NCI-H187 treated with DMSO at 0.1 percent for 48 hours (cell line): ENCODE measurements around the gene SOCS3.
A peak's percentile ranks its signal among the peaks of the same experiment; 100 is the strongest.

Source experiments
- DNase-seq: peaks from one replicate; lab custom pipeline; 2025; lab: John Stamatoyannopoulos, UW

SOCS3 gene

GRCh38 chr17:78359997-78360370, at the start of gene SOCS3:
SOCS3 (minus strand) TSS chr17:78360077; CDS start chr17:78359095, 982 bp downstream.
- DNase-seq: peak; percentile 80

GRCh38 chr17:78409191-78409928, 49.5 kb upstream of the SOCS3 start:
- peak; percentile 53 for DNase-seq

- no peak for DNase-seq
These were observed 48.7 kb upstream of the SOCS3 start for GRCh38 chr17:78408476-78409050.

GRCh38 chr17:78407387-78408000, 47.6 kb upstream of the SOCS3 start:
- peak; percentile 44 for DNase-seq

GRCh38 chr17:78406920-78407319, 47.0 kb upstream of the SOCS3 start:
- no peak for DNase-seq

GRCh38 chr17:78406396-78406795, 46.5 kb upstream of the SOCS3 start:
- DNase-seq: no peak

GRCh38 chr17:78403822-78404221, 43.9 kb upstream of the SOCS3 start:
- DNase-seq: no peak

GRCh38 chr17:78401891-78402290, 42.0 kb upstream of the SOCS3 start:
- no peak for DNase-seq

- no peak for DNase-seq
These were observed 41.4 kb upstream of the SOCS3 start for GRCh38 chr17:78401246-78401645.

GRCh38 chr17:78400581-78401240, 40.8 kb upstream of the SOCS3 start:
- DNase-seq: no peak

- DNase-seq: no peak
These were observed 39.8 kb upstream of the SOCS3 start for GRCh38 chr17:78399693-78400144.

- no peak for DNase-seq
These were observed 39.3 kb upstream of the SOCS3 start for GRCh38 chr17:78399028-78399692.

GRCh38 chr17:78398390-78398789, 38.5 kb upstream of the SOCS3 start:
- no peak for DNase-seq

GRCh38 chr17:78397681-78398101, 37.8 kb upstream of the SOCS3 start:
- DNase-seq: no peak

GRCh38 chr17:78396441-78397337, 36.8 kb upstream of the SOCS3 start:
- DNase-seq: no peak

GRCh38 chr17:78395155-78395554, 35.3 kb upstream of the SOCS3 start:
- DNase-seq: no peak

- DNase-seq: peak; percentile 96
These were observed 34.3 kb upstream of the SOCS3 start for GRCh38 chr17:78394209-78394608.

- no peak for DNase-seq
These were observed 33.7 kb upstream of the SOCS3 start for GRCh38 chr17:78393575-78393974.

GRCh38 chr17:78392295-78392694, 32.4 kb upstream of the SOCS3 start:
- no peak for DNase-seq

- DNase-seq: no peak
These were observed 32.0 kb upstream of the SOCS3 start for GRCh38 chr17:78391843-78392242.

GRCh38 chr17:78391051-78391431, 31.2 kb upstream of the SOCS3 start:
- no peak for DNase-seq
